ENCODE measurements around the gene KCNN1.
"Not testable (repeated sequence)": the region's sequence is repeated elsewhere in the genome, so short reads cannot be mapped to it uniquely, and the experiment has no call there.

KCNN1 gene

DNA sequence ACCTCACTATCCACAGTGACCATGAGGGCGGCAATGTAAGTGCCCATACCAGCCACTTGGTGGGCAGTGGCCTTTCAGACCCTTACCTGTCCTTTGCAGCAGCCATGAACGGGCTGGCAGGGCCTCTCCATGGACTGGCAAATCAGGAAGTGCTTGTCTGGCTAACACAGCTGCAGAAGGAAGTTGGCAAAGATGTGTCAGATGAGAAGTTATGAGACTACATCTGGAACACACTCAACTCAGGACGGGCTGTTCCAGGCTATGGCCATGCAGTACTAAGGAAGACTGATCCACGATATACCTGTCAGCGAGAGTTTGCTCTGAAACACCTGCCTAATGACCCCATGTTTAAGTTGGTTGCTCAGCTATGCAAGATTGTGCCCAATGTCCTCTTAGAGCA lies 64.5 kb downstream of the KCNN1 start:
- DNase-seq, result not testable (repeated sequence)

DNA sequence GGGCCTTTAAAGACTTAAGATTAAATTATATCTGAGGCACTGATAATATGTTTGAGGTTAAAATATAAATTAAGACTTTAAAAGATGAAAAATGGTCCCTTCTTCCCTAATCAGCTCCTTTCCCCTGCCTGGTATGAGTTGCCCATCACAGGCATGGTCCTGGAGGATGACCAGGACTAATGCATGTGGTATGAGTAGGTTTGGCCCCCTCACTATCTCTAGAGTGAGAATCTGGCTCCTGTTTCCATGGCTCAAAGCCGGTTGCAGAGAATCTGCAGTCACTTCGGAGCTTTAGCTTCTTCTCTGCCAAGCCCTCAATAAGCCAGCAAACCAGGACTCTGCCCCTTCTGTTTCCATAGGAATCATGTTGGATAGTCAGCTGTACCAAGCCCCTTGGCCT lies 65.2 kb downstream of the KCNN1 start:
- DNase-seq, result not testable (repeated sequence)

DNA sequence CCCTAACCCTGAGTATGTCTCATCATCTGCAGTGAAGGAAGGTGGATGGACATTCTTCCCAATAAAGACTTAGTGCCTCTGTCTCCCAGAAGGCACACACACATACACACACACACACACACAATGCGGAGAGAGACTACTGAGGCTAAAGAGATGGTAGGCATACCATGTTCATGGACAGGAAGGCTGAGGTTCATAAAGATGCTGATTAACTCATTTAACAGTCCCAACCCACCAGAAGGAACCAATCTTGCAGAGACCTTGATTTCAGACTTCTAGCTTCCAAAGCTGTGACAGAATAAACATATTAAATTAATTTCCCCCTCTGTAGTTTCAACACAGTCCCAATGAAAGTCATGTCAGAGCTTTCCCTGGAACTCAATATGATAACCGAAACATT lies 74.1 kb downstream of the KCNN1 start:
- no peak for DNase-seq

DNA sequence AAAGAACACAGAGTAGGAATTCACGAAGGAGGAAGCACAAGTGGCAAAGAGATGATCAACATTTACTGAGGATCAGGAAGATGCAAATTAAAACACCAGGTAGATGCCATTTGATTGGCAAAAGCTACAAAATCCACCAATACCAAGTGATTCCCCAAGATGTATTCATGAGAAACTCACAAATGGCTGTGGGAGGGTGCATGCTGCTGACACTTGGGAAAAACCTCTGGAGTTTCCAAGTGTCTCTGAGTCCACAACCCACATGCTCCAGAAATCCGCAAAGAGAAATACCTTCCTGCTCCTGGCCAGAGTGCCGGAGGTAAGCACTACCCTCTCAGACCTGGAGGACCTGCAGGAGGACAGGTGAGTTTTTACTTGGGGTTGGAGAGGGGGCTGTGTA lies 76.8 kb downstream of the KCNN1 start:
- DNase-seq, result no peak

DNA sequence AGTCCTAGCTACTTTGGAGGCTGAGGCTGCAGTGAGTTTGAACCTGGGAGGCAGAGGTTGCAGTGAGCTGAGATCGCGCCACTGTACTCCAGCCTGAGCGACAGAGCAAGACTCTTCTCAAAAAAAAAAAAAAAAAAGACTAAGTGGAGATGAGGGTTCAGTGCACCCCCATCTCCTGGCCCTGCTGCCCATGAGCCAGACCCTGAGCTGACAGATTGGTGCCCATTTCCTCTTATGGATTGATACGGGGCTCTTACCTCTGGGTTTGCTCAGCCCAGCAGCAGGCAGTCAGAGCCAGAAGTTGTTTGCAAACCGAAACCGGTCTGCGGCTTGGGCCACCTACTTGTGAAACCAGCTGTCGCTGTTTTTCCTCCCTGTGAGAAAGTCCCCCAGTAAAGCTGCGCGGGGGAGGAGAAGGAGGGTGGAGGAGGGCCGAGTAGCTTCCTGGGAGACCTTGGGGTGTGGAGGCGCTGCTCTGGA lies 78.0 kb downstream of the KCNN1 start:
- DNase-seq, result peak; percentile 18

DNA sequence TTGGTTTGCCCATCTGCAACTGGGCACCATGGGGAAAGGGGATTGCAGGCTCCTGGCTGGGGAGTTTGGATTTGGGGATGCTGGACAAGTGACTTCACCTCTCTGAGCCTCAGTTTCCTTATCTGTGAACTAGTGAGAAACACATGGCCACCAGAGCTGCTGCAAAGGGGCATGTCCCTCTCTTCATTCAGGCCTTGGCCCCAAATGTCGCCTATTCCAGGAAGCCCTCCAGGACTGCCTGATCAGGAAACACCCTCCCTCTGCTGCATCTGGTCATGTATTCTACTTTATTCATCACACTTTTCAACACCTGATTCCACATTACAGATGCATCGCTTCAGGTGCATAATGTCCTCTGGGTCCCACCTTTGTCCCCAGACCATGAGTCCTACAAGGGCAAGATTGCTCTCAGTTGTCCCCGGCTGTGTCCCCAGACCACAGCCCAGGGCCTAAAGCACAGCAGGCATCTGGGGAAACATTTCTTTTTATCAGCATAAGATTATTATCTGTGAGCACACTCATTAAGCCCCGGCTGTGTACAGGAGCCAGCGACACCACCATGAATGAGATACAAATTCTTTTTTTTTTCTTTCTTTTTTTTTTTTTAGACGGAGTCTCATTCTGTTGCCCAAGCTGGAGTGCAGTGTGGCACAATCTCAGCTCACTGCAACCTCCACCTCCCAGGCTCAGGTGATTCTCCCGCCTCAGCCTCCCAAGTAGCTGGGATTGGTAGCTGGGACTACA lies 78.6 kb downstream of the KCNN1 start:
- DNase-seq, result no peak

DNA sequence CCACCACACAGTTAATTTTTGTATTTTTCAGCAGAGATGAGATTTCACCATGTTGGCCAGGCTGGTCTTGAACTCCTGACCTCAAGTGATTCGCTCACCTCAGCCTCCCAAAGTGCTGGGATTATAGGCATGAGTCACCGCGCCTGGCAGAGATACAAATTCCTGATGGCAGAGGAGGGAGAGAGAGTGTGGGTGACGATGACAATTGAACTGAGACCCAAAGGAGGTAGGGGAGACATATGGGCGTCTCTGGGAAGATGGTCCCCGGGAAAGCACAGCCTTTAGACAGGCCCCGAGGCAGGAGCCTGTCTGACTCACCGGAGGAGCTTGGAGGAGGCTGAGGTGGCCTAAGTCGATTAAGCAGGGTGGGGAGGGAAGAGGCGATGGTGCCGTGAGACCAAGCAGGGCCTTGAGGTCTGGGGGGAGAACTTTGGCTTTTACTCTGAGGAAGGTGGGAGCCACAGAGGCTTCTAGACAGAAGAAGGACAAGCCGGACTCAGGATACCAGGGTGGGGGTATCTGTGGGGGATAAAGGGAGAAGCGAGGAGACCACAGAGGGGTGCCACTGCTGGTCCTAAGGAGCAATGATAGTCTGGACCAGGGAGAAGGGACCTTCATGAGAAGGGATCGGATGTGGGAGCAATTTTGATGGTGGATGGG lies 79.3 kb downstream of the KCNN1 start:
- no peak for DNase-seq

DNA sequence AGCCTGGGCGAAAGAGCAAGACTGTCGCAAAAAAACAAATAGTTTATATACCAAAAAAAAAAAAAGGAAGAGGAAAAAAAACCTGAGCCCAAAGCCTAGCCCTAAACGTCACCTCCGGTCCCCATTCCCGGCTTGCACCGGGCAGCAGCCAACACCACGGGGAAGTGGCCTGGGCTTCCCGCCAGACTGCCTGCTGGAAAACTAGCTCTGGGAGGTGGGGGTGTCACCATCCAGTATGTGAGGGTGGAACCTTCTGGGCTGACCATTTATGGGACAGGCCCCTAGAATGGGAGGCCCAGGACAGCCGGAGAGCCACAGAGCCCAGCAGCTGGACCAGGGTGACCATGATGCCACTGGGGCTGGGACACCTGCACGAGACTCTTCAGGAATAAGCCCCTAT lies 82.5 kb downstream of the KCNN1 start:
- DNase-seq, result no peak
